ENCODE measurements around the gene CEMP1.
A peak's percentile ranks its signal among the peaks of the same experiment; 100 is the strongest.

Gene CEMP1

GRCh38 chr16:2518823-2519710 lies 12.1 kb downstream of the CEMP1 start:
- no peak for DNase-seq (ENCODE audit: low read depth in 1 of 2, low spot score in 1 of 2)
- TF ChIP-seq JUND (IDR thresholded peaks at IDR 0.05; ENCODE audit: low read depth): no peak
- in situ Hi-C loops (cut with HindIII; ENCODE audit: low pct_unique_long_range_greater_than_20kb, low sequenced_read_pairs): no loop called here

GRCh38 chr16:2517954-2518605 lies 13.1 kb downstream of the CEMP1 start:
- no peak for DNase-seq (ENCODE audit: low read depth in 1 of 2, low spot score in 1 of 2)
- no peak for TF ChIP-seq JUND (IDR thresholded peaks at IDR 0.05; ENCODE audit: low read depth)
- in situ Hi-C loops (cut with HindIII; ENCODE audit: low pct_unique_long_range_greater_than_20kb, low sequenced_read_pairs): no loop called here

GRCh38 chr16:2516391-2517240 lies 14.6 kb downstream of the CEMP1 start:
- in situ Hi-C loops (cut with HindIII; ENCODE audit: low pct_unique_long_range_greater_than_20kb, low sequenced_read_pairs): no loop called here
- TF ChIP-seq JUND (IDR thresholded peaks at IDR 0.05; ENCODE audit: low read depth): no peak
- no peak for DNase-seq (ENCODE audit: low read depth in 1 of 2, low spot score in 1 of 2)

- no peak for TF ChIP-seq JUND (IDR thresholded peaks at IDR 0.05; ENCODE audit: low read depth)
- no peak for DNase-seq (ENCODE audit: low read depth in 1 of 2, low spot score in 1 of 2)
- in situ Hi-C loops (cut with HindIII; ENCODE audit: low pct_unique_long_range_greater_than_20kb, low sequenced_read_pairs): no loop called here
Observed at GRCh38 chr16:2515180-2515851, 15.9 kb downstream of the CEMP1 start.

GRCh38 chr16:2514333-2515179 lies 16.7 kb downstream of the CEMP1 start:
- no peak for DNase-seq (ENCODE audit: low read depth in 1 of 2, low spot score in 1 of 2)
- in situ Hi-C loops (cut with HindIII; ENCODE audit: low pct_unique_long_range_greater_than_20kb, low sequenced_read_pairs): no loop called here

GRCh38 chr16:2513405-2514332 lies 17.5 kb downstream of the CEMP1 start, which contains the start of gene ATP6V0C:
ATP6V0C (plus strand) TSS chr16:2513952; CDS start chr16:2514104, 152 bp downstream.
- DNase-seq (ENCODE audit: low read depth in 1 of 2, low spot score in 1 of 2): peak; percentile 96 to 98
- in situ Hi-C loops (cut with HindIII; ENCODE audit: low pct_unique_long_range_greater_than_20kb, low sequenced_read_pairs): no loop called here
- TF ChIP-seq JUND (IDR thresholded peaks at IDR 0.05; ENCODE audit: low read depth): no peak

More at GRCh38 chr16:2514333-2515179, 16.7 kb downstream of the CEMP1 start:
- no peak for TF ChIP-seq JUND (IDR thresholded peaks at IDR 0.05; ENCODE audit: low read depth)

- no peak for DNase-seq (ENCODE audit: low read depth in 1 of 2, low spot score in 1 of 2)
- TF ChIP-seq JUND (IDR thresholded peaks at IDR 0.05; ENCODE audit: low read depth): no peak
- in situ Hi-C loops (cut with HindIII; ENCODE audit: low pct_unique_long_range_greater_than_20kb, low sequenced_read_pairs): no loop called here
Observed at GRCh38 chr16:2512735-2513404, 18.3 kb downstream of the CEMP1 start.

GRCh38 chr16:2511996-2512734 lies 19.0 kb downstream of the CEMP1 start:
- DNase-seq (ENCODE audit: low read depth in 1 of 2, low spot score in 1 of 2): no peak
- TF ChIP-seq JUND (IDR thresholded peaks at IDR 0.05; ENCODE audit: low read depth): no peak
- in situ Hi-C loops (cut with HindIII; ENCODE audit: low pct_unique_long_range_greater_than_20kb, low sequenced_read_pairs): no loop called here

GRCh38 chr16:2511128-2511800 lies 19.9 kb downstream of the CEMP1 start:
- DNase-seq (ENCODE audit: low read depth in 1 of 2, low spot score in 1 of 2): no peak
- in situ Hi-C loops (cut with HindIII; ENCODE audit: low pct_unique_long_range_greater_than_20kb, low sequenced_read_pairs): no loop called here

More at GRCh38 chr16:2511128-2511800, 19.9 kb downstream of the CEMP1 start:
- no peak for TF ChIP-seq JUND (IDR thresholded peaks at IDR 0.05; ENCODE audit: low read depth)
